Measurements from ENCODE around the gene FOXD3. TPM values are rescaled to one million over a fixed set of nuclear protein-coding genes. Genes with fewer than 3 reads are reported as not detected.

FOXD3 gene
- total and polyA plus RNA-seq, 8 donors: 0.48 to 1.2 (median 0.92) TPM; not detected in 5

- Histone ChIP-seq H3K9me3 (peaks cover 0 to 38% (median 6%) of the 10 kb centered on the region in 4 donors), H3K27me3 (peaks cover 60 to 100% (median 100%) of the 10 kb centered on the region in 3 donors), H3K4me3 (peak overlapping the region in 3 of 4 donors; percentile 44 to 67 (median 51)), H3K27ac (no peak overlapping the region), H3K36me3 (no peaks in the 10 kb centered on the region), H3K4me1 (peaks cover 29 to 65% (median 49%) of the 10 kb centered on the region in 4 donors)
- 10 to 21% (median 17%) methylated on average over 7 of the region's 7 CpGs for WGBS, 5 donors
- intact Hi-C loops (cut with DNase I; ENCODE audit: low total_unique reads): no loop called here
- DNase-seq: no peak
- TF ChIP-seq POLR2A (IDR thresholded peaks at IDR 0.05) (no peak), EP300 (IDR thresholded peaks at IDR 0.05) (no peak), POLR2AphosphoS5 (IDR thresholded peaks at IDR 0.05) (no peak), CTCF (IDR thresholded peaks at IDR 0.05) (no peak)
Measured at GRCh38 chr1:63324779-63325119, 2.4 kb downstream of the FOXD3 start.

DNA sequence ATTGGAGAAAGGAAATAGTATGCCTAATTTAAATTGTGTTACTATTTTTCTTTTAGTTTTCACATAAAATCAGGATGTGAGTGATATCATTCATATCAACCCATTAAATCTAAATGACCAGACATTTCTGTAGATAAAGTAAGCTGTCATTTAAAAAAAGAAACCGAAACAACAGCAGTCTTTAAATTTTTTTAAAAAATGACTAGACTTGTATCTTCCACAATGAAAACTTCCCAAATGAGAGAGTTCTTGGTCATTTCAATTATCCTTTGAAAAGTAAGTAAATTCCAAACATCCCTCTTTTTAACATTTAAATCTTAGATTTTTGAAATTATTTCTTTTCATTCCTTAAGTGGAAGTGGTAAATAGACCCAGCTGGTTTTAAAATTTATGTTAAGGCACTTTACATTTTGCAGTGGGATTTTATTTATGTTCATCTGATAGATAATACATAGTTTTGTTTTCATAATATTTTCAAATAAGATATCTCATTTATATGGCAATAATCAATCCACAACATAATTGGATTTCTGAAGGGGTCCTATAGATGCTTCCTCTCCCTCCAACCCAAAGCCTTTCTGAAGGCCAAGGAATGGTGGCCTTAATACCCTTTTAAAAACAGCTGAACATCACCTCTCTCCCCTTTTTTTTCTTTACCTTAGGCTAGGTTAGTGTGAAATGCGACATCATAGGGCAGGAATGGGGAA is 3.1 kb downstream of the FOXD3 start:
- Histone ChIP-seq H3K4me3 (peak overlapping the region in 1 of 4 donors; percentile 5), H3K9me3 (peaks cover 0 to 31% (median 4%) of the 10 kb centered on the region in 4 donors), H3K27me3 (peaks cover 61 to 100% (median 100%) of the 10 kb centered on the region in 3 donors), H3K4me1 (peaks cover 29 to 65% (median 53%) of the 10 kb centered on the region in 4 donors), H3K36me3 (no peaks in the 10 kb centered on the region), H3K27ac (no peak overlapping the region)
- intact Hi-C loops (cut with DNase I; ENCODE audit: low total_unique reads): no loop called here
- WGBS, 5 donors: 14 to 27% (median 20%) methylated on average over 2 of the region's 2 CpGs
- DNase-seq: no peak
- TF ChIP-seq POLR2A (IDR thresholded peaks at IDR 0.05) (no peak), CTCF (IDR thresholded peaks at IDR 0.05) (no peak), EP300 (IDR thresholded peaks at IDR 0.05) (no peak), POLR2AphosphoS5 (IDR thresholded peaks at IDR 0.05) (no peak)

DNA sequence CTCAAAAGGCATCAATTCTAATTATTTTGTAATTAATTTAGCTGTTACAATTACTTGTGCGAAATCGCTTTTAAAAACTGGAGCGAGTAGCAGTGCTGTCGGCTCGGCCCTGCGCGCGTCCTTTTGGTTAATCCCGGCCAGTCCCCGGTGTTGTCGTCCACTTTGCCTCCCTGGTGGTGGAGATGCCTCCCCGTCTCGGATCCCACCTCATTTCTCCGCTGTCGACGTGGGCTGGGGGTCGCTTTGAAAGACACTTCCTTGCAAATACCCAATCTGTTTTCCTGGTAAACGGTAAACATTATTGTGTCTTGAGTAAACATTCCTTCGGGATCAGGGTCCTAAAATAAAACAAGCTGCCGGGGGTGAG is 3.7 kb downstream of the FOXD3 start:
- Histone ChIP-seq H3K9me3 (peaks cover 0 to 26% (median 3%) of the 10 kb centered on the region in 4 donors), H3K4me3 (peak overlapping the region in 1 of 4 donors; percentile 5), H3K27me3 (peaks cover 64 to 100% (median 100%) of the 10 kb centered on the region in 3 donors), H3K4me1 (peaks cover 29 to 62% (median 49%) of the 10 kb centered on the region in 4 donors), H3K27ac (no peak overlapping the region), H3K36me3 (no peaks in the 10 kb centered on the region)
- intact Hi-C loops (cut with DNase I; ENCODE audit: low total_unique reads): no loop called here
- peak in 1 of 2 donors; percentile 21 for DNase-seq
- 11 to 16% (median 14%) methylated on average over 20 of the region's 20 CpGs for WGBS, 5 donors
- no peak for TF ChIP-seq CTCF (IDR thresholded peaks at IDR 0.05)
- no peak for TF ChIP-seq POLR2A (IDR thresholded peaks at IDR 0.05)
- no peak for TF ChIP-seq POLR2AphosphoS5 (IDR thresholded peaks at IDR 0.05)
- no peak for TF ChIP-seq EP300 (IDR thresholded peaks at IDR 0.05)

- H3K9me3 ChIP-seq: peaks cover 0 to 24% (median 2%) of the 10 kb centered on the region in 4 donors
- H3K27ac ChIP-seq: no peak overlapping the region
- peaks cover 58 to 100% (median 99%) of the 10 kb centered on the region in 3 donors for H3K27me3 ChIP-seq
- H3K4me1 ChIP-seq: peaks cover 29 to 56% (median 44%) of the 10 kb centered on the region in 4 donors
- no peak for TF ChIP-seq CTCF (IDR thresholded peaks at IDR 0.05)
- no peak for TF ChIP-seq POLR2A (IDR thresholded peaks at IDR 0.05)
- no peak for TF ChIP-seq EP300 (IDR thresholded peaks at IDR 0.05)
- TF ChIP-seq POLR2AphosphoS5 (IDR thresholded peaks at IDR 0.05): no peak
- peak in 1 of 2 donors; percentile 48 for DNase-seq
- WGBS, 5 donors: 9 to 17% (median 13%) methylated on average over 34 to 37 of the region's 37 CpGs
- no peaks in the 10 kb centered on the region for H3K36me3 ChIP-seq
- intact Hi-C loops (cut with DNase I; ENCODE audit: low total_unique reads): no loop called here
- no peak overlapping the region for H3K4me3 ChIP-seq
Measured at GRCh38 chr1:63326473-63327380, 4.4 kb downstream of the FOXD3 start.

Data from stomach (tissue), 9 donors.